HepG2 (cell line): ENCODE data around the gene ZNF644. TPM values are rescaled to one million over a fixed set of nuclear protein-coding genes. Genes with fewer than 3 reads are reported as not detected.

Experiments
- ATAC-seq: fragments of 200-7000 bp; cut with Tn5 transposase; 3 replicates; pipeline ENCODE4 v1.9.1; 2020; ENCODE audit warnings: mild to moderate bottlenecking, moderate library complexity
- BruUV-seq: library from RNA; stranded (reverse); fragments of 400-500 nt; replicated peaks from 2 replicates; lab custom pipeline; 2021; lab: Mats Ljungman, UMichigan
- CTCF ChIA-PET: fragments of 300-600 bp; formaldehyde crosslinking; extraction: SDS; loops from one replicate; lab custom pipeline; 2021; ENCODE audit warnings: low total read pairs, inconsistent platforms, low intra/inter-chr PET ratio; lab: Yijun Ruan, JAX
- POLR2A ChIA-PET: fragments of 350-600 bp; sonication (Branson Sonifier 250); formaldehyde crosslinking; loops from one replicate; lab custom pipeline; 2020; ENCODE audit warnings: antibody characterized with exemption, inconsistent platforms; lab: Yijun Ruan, JAX
- DNase-seq: peaks from one replicate; pipeline ENCODE4 v3.0.0-alpha.2; 2015; ENCODE audit warnings: low spot score
- FAIRE-seq: peaks from 3 replicates; lab custom pipeline; 2011; peaks lifted over from hg19 to GRCh38; lab: Jason Lieb, UNC
- H2AFZ ChIP-seq: one replicate; pipeline ENCODE4 v1.6.1; 2011; ENCODE audit warnings: low read length, inconsistent platforms
- H3K27ac ChIP-seq: fragments of 300-600 bp; 3 replicates; pipeline ENCODE4 v1.8.0; 2011; ENCODE audit warnings: mixed run types, mild to moderate bottlenecking, mixed read lengths, low read length, inconsistent platforms; ENCODE audit not compliant: insufficient read depth; ENCODE audit errors: extremely low read length
- H3K27me3 ChIP-seq, 2 experiments: fragments of 200-600 bp in 1 of 2; 2 replicates in 1 of 2; 3 replicates in 1 of 2; pipeline versions ENCODE4 v1.6.0 to v1.8.0; 2011; ENCODE audit warnings: low read length in 2 of 2, mild to moderate bottlenecking in 2 of 2, moderate library complexity in 2 of 2, inconsistent platforms in 1 of 2; ENCODE audit not compliant: insufficient read depth in 2 of 2, control insufficient read depth in 1 of 2
- H3K36me3 ChIP-seq, 2 experiments: fragments of 200-600 bp in 1 of 2; replicated peaks in 1 of 2; 2 replicates in 1 of 2; 3 replicates in 1 of 2; pipeline versions ENCODE4 v1.5.1 to v1.8.0; 2011; ENCODE audit warnings: low read length in 2 of 2, inconsistent platforms in 1 of 2; ENCODE audit not compliant: insufficient read depth in 2 of 2, control insufficient read depth in 1 of 2
- H3K4me1 ChIP-seq: 2 replicates; pipeline ENCODE4 v1.5.1; 2012; ENCODE audit warnings: low read length, inconsistent platforms; ENCODE audit not compliant: insufficient read depth
- H3K4me2 ChIP-seq: 2 replicates; pipeline ENCODE4 v1.6.0; 2011; ENCODE audit warnings: low read depth, low read length, inconsistent platforms
- H3K4me3 ChIP-seq, 3 experiments: fragments of 200-600 bp in 1 of 3; sonication (generic), shearing (Covaris generic) in 1 of 3; replicated peaks in 1 of 3; 2 replicates each; pipeline ENCODE4 v1.5.1; 2011 to 2016; ENCODE audit warnings: low read length in 3 of 3, inconsistent platforms in 2 of 3, low read depth in 2 of 3, mild to moderate bottlenecking in 2 of 3, control low read depth in 1 of 3, mixed read lengths in 1 of 3; ENCODE audit not compliant: insufficient read depth in 1 of 3
- H3K79me2 ChIP-seq: one replicate; pipeline ENCODE4 v1.6.1; 2011; ENCODE audit warnings: low read length, inconsistent platforms; ENCODE audit not compliant: insufficient read depth
- H3K9ac ChIP-seq: 2 replicates; pipeline ENCODE4 v1.6.0; 2011; ENCODE audit warnings: mild to moderate bottlenecking, low read depth, low read length, inconsistent platforms; ENCODE audit not compliant: insufficient read depth
- H3K9me3 ChIP-seq: 2 replicates; pipeline ENCODE4 v1.5.1; 2012; ENCODE audit warnings: mild to moderate bottlenecking, low read length
- H4K20me1 ChIP-seq: 2 replicates; pipeline ENCODE4 v1.6.0; 2011; ENCODE audit warnings: inconsistent platforms, mild to moderate bottlenecking, low read length, moderate library complexity; ENCODE audit not compliant: insufficient read depth
- HNF4A ChIP-seq: sonication (generic); formaldehyde crosslinking; IDR thresholded peaks from 2 replicates; pipeline ENCODE4 v1.4.0; 2020; ENCODE audit warnings: missing genetic modification reagents
- KLF15 ChIP-seq: sonication (generic); formaldehyde crosslinking; IDR thresholded peaks from 2 replicates; pipeline ENCODE4 v1.8.1; 2023; ENCODE audit warnings: borderline replicate concordance, mild to moderate bottlenecking, inconsistent platforms, missing genetic modification reagents, mixed read lengths
- ZNF563 ChIP-seq: sonication (generic); formaldehyde crosslinking; IDR thresholded peaks from 2 replicates; pipeline ENCODE4 v1.8.0; 2022; ENCODE audit warnings: mild to moderate bottlenecking, moderate library complexity, missing genetic modification reagents
- WGBS: methylation state at CpG from one replicate; pipeline ENCODE4 v1.1.6; 2017; ENCODE audit warnings: low lambda C conversion rate; 5-methylcytosine and 5-hydroxymethylcytosine counted together
- in situ Hi-C: cut with HindIII; loops from 2 replicates; pipeline ENCODE4 v1.10.0; 2017; ENCODE audit warnings: low pct_unique_long_range_greater_than_20kb; ENCODE audit not compliant: extremely low pct_ligation_motif_present
- intact Hi-C: fragments of 100-400 bp; cut with micrococcal nuclease; formaldehyde crosslinking; loops from one replicate; pipeline ENCODE4 v1.10.0; 2022; ENCODE audit not compliant: unreplicated experiment
- polyA plus RNA-seq, 8 experiments: library from polyadenylated mRNA; depleted of rRNA in 3 of 8; stranded (reverse) in 7 of 8; unstranded in 1 of 8; fragments of >200 nt; fragmentation: Illumina TruSeq in 4 of 8; extraction: Trizol in 4 of 8; gene quantifications; 2 replicates each; pipeline versions ENCODE4 v1.2.1 to v1.2.3, GENCODE V29; 2011 to 2016; ENCODE audit warnings: low read depth in 4 of 8, missing spikeins in 1 of 8, mixed read lengths in 1 of 8; ENCODE audit not compliant: insufficient read depth in 1 of 8
- total RNA-seq, 5 experiments: library from RNA; depleted of rRNA; stranded (reverse); fragments of >200 nt; fragmentation: Illumina TruSeq; extraction: Trizol; gene quantifications; 2 replicates each; pipeline ENCODE4 v1.2.3, GENCODE V29; 2016; ENCODE audit warnings: low read depth in 1 of 5
- TF ChIP-seq, protein P1 (sequence below): IDR thresholded peaks from 2 replicates; pipeline ENCODE4 v1.6.1; 2016; ENCODE audit warnings: low read depth
- TF ChIP-seq, protein P2 (sequence below): IDR thresholded peaks from 2 replicates; pipeline ENCODE4 v1.4.0; 2020; ENCODE audit warnings: mild to moderate bottlenecking, missing genetic modification reagents

The ZNF644 gene
- total and polyA plus RNA-seq, 2 of the 13 experiments (the other 11 are each of a cell fraction or from before 2014, with no cell fraction given): 17.7 to 51.7 TPM

GRCh38 chr1:90919190-90919719 lies 102.6 kb downstream of the ZNF644 start:
- intact Hi-C loops: no loop called here
- BruUV-seq: no TSS peak
- peaks cover 26% of the 10 kb centered on the region for H3K79me2 ChIP-seq
- no peaks in the 10 kb centered on the region for H3K27me3 ChIP-seq
- peaks cover 29% of the 10 kb centered on the region for H4K20me1 ChIP-seq
- H3K9ac ChIP-seq: no peak overlapping the region
- in situ Hi-C loops: no loop called here
- H2AFZ ChIP-seq: no peak overlapping the region
- ChIA-PET POLR2A (no interaction called here), CTCF (no interaction called here)
- no peak overlapping the region for H3K4me2 ChIP-seq
- FAIRE-seq (no peak), ATAC-seq (no peak), DNase-seq (peak; percentile 51)
- H3K27ac ChIP-seq: no peak overlapping the region
- no peak for TF ChIP-seq KLF15 (CRISPR knock-in tag)
- 0 out of 2 replicates have a peak, but pooled peaks have one; percentile 11 for TF ChIP-seq HNF4A
- TF ChIP-seq, protein P1, sequence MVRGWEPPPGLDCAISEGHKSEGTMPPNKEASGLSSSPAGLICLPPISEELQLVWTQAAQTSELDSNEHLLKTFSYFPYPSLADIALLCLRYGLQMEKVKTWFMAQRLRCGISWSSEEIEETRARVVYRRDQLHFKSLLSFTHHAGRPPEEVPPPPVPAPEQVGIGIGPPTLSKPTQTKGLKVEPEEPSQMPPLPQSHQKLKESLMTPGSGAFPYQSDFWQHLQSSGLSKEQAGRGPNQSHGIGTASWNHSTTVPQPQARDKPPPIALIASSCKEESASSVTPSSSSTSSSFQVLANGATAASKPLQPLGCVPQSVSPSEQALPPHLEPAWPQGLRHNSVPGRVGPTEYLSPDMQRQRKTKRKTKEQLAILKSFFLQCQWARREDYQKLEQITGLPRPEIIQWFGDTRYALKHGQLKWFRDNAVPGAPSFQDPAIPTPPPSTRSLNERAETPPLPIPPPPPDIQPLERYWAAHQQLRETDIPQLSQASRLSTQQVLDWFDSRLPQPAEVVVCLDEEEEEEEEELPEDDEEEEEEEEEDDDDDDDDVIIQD: peak; percentile 78; the same call in 1 of the 2 replicates
- TF ChIP-seq, protein P2, sequence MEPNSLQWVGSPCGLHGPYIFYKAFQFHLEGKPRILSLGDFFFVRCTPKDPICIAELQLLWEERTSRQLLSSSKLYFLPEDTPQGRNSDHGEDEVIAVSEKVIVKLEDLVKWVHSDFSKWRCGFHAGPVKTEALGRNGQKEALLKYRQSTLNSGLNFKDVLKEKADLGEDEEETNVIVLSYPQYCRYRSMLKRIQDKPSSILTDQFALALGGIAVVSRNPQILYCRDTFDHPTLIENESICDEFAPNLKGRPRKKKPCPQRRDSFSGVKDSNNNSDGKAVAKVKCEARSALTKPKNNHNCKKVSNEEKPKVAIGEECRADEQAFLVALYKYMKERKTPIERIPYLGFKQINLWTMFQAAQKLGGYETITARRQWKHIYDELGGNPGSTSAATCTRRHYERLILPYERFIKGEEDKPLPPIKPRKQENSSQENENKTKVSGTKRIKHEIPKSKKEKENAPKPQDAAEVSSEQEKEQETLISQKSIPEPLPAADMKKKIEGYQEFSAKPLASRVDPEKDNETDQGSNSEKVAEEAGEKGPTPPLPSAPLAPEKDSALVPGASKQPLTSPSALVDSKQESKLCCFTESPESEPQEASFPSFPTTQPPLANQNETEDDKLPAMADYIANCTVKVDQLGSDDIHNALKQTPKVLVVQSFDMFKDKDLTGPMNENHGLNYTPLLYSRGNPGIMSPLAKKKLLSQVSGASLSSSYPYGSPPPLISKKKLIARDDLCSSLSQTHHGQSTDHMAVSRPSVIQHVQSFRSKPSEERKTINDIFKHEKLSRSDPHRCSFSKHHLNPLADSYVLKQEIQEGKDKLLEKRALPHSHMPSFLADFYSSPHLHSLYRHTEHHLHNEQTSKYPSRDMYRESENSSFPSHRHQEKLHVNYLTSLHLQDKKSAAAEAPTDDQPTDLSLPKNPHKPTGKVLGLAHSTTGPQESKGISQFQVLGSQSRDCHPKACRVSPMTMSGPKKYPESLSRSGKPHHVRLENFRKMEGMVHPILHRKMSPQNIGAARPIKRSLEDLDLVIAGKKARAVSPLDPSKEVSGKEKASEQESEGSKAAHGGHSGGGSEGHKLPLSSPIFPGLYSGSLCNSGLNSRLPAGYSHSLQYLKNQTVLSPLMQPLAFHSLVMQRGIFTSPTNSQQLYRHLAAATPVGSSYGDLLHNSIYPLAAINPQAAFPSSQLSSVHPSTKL (CRISPR knock-in tag): 0 out of 2 replicates have a peak, but pooled peaks have one; percentile 32
- TF ChIP-seq ZNF563: no peak
- H3K36me3 ChIP-seq: peaks cover 2 to 13% of the 10 kb centered on the region in 2 experiments; a peak in 4 of 5 replicates
- H3K9me3 ChIP-seq: no peaks in the 10 kb centered on the region
- peaks cover 16% of the 10 kb centered on the region for H3K4me1 ChIP-seq
- no peak overlapping the region for H3K4me3 ChIP-seq
- 21% methylated on average over 1 of the region's 1 CpG for WGBS
